ENCODE data around the gene KLK13.

DNA sequence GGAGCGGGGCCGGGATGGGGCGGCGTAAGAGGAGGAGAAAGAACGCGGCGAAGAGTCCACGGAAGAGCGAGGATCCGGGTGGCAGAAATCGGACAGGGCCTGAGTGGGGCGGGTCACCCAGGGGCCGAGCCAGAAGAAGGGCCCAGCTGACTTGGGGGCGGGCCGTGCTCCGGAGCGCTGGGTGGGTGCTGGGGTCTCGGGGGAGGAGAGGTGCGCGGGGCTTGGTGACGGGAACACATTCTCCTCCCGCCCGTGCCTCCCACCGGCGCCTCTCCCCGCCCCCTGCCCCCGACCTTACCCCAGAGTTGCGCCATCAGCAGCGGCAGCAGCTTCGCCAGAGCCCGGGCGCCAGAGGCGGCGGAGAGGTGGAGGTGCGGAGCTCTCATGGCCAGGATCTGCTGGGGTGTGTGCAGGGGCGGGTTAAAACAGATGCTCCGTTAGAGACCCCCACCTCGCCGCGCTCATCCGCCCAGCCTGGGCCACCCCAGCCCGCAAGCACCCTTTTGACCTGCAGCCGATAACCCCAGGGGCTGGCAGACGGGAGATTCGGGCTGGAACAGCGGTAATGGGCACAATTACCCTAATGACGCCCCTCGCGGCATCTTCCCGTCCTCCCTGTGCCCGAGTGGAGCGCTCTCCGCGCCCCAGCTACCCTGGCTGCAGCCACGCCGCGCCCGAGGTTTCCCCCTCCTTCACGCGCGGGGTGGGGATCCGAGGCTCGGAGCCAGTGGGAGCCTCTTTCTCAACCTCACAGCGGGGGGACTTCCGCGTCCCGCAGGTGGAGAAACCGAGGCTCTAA lies 45.9 kb downstream of the KLK13 start:
- no peak for TF ChIP-seq CTCF (IDR thresholded peaks at IDR 0.05)
- no peak for TF ChIP-seq EP300 (IDR thresholded peaks at IDR 0.05)

All from tibial nerve (tissue), 4 donors.